Amygdala (tissue), 56 donors: ENCODE results near the gene IL1R2.

ENCODE experiments used
- DNase-seq, 56 donors: peaks; one replicate each; lab custom pipeline; 2025; lab: John Stamatoyannopoulos, UW

The IL1R2 gene, protein sequence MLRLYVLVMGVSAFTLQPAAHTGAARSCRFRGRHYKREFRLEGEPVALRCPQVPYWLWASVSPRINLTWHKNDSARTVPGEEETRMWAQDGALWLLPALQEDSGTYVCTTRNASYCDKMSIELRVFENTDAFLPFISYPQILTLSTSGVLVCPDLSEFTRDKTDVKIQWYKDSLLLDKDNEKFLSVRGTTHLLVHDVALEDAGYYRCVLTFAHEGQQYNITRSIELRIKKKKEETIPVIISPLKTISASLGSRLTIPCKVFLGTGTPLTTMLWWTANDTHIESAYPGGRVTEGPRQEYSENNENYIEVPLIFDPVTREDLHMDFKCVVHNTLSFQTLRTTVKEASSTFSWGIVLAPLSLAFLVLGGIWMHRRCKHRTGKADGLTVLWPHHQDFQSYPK

DNA sequence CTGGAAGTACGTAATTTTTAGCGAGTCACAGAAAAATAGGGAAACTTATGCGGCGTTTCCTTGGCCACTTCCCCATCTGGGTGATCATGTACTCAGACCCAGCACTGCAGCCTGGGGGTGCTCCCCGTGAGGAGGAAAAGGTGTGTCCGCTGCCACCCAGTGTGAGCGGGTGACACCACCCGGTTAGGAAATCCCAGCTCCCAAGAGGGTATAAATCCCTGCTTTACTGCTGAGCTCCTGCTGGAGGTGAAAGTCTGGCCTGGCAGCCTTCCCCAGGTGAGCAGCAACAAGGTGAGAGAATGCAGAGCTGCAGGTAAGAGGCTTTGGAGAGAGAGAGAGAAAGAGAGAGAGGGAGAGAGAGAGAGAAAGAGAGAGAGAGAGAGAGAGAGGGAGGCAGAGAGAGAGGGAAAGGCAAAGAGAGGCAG lies at the start of gene IL1R2:
Gene IL1R2 (plus strand): TSS at position 240 of the 425 bp plus-strand sequence. CDS start 16,616 bp downstream, outside the sequence.
- DNase-seq = no peak

DNA sequence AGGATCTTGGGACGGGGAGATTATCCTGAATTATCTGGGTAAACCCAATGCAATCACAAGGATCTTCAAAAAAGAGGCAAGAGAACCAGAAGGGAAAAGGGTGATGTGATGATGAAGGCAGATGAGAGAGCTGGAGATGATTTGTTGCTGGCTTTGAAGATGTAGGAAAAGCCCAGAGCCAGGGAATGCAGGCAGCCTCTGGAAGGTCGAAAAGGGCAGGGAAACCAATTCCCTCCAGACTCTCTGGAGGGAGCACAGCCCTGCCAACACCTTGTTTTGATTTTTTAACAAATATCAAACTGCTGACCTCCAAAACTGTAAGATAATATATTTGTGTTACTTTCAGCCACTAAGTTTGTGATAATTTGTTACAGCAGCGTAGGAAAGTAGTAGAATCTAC lies 48.9 kb upstream of the IL1R2 start:
- no peak for DNase-seq

DNA sequence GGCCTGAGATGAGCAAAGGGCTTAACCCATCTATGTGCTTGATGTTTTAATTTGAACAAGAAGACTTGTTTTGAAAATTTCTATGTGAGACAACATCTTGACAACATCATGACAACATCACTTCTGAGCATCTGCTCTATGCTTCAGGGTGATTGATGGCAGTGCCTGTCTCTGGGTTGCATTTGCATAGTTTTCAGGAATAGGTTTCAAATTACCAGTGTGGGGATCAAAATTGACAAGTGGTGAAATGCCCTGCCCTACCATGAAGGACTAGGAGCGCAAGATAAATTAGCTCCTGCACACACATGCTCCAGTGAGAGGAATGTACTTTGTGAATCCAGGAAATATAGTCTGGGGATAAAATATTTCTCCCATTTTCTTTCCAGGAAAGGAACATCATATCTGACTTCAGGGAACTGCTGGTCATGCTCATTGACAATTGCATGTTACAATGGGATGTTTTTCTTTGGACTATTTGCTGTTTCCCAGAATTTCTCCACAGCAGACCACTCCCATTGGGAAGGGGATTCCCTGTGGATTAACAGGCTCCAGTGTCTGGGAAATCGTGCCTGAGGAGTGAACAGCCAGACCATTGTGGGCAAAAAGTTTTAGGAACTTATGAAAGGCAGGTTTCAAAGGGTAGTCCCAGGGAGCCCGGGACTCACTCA lies 45.3 kb upstream of the IL1R2 start:
- DNase-seq = no peak

DNA sequence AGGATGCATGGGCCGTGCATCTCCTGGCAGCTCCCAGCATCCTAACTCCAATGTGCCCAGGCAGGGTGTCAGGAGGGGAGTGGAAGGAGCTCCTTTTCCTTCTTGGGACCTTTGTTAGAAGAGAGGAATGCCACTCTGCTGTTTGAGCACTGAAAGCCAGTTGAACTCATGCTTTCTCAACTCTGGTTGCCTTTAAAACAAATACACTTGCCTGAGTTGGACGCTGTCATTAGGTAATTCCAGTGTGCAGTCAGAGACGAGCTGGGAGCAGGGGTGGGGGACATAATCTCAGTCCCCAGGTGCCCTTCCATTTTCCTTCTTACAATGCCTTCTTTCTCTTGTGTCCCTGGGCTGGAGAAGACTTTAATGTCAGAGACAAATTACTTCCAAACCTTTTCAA lies 44.4 kb upstream of the IL1R2 start:
- no peak for DNase-seq

DNA sequence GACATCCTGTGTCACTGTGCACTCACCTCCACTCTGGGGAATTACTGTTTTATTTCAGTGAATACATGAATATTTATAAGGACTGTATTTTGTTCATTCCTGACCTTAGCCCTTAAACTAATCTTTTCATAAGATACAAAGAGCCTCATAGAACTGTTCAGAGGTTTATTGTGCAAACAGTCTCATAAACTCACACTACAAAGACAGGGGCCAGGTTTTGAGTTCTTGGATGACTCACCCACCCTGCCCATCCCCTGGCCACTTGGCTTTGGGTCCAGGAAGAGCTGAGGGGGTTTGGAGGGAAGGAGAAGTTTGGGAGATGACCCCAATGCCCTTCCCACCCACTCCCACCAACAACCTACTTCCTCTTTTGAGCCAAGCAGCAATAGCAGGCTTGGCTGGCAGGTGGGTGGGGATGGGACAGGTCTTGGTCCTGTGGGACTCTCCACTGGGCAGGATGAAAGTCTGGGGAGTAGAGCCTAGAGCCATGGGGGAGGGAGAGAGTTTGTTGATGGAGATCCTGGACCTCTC lies 43.1 kb upstream of the IL1R2 start:
- DNase-seq = no peak

DNA sequence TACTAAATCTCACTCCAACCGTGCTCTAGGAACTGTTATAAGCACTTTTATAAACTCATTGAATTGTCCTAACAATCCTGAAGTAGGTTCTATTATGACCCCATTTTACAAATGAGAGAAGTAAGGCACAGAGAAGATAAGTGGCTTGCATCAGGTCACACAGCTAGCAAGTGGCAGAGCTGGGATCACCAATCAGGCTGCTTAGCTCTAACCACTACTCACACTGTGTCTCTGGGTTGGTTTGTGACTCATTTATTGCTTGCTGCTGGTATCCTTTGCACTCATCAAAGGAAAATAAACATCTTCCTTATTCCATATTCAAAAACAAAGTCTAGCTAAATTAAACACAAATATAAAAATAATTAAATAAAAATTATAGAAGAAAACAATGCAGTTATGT lies 42.5 kb upstream of the IL1R2 start:
- no peak for DNase-seq

DNA sequence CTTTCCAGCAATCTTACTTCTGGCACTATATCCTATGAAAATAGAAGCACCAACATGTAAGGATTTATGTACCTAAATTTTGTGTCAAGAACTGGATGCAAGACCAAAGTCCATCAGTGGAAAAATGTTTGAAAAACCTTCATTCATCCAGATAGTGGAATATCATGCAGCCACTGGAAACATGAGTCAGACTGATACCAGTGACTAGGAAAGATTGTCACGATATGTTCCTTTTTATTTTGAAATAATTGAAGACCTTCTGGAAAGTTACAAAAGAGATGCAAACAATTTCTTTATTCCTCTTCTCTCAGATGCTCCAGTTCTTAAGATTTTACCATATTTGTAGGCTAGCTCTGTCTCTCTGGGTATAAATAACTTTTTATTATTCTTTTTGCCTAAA lies 40.5 kb upstream of the IL1R2 start:
- no peak for DNase-seq

DNA sequence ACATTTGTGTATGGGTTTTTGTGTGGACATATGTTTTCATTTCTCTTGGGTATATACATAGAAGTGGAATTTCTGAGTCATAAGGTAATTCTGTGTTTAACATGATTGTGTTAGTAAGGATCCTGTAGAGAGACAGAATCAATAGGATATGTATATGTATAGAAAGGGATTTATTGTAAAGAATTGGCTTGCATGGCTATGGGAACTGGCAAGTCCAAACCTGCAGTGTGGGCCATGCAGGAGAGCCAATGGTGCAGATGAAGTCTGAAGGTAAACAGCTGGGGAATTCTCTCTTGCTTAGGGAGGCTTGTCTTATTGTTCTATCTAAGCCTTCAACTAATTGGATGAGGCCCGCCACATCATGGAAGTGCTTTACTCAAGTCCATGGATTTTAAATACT lies 39.2 kb upstream of the IL1R2 start:
- DNase-seq = no peak

DNA sequence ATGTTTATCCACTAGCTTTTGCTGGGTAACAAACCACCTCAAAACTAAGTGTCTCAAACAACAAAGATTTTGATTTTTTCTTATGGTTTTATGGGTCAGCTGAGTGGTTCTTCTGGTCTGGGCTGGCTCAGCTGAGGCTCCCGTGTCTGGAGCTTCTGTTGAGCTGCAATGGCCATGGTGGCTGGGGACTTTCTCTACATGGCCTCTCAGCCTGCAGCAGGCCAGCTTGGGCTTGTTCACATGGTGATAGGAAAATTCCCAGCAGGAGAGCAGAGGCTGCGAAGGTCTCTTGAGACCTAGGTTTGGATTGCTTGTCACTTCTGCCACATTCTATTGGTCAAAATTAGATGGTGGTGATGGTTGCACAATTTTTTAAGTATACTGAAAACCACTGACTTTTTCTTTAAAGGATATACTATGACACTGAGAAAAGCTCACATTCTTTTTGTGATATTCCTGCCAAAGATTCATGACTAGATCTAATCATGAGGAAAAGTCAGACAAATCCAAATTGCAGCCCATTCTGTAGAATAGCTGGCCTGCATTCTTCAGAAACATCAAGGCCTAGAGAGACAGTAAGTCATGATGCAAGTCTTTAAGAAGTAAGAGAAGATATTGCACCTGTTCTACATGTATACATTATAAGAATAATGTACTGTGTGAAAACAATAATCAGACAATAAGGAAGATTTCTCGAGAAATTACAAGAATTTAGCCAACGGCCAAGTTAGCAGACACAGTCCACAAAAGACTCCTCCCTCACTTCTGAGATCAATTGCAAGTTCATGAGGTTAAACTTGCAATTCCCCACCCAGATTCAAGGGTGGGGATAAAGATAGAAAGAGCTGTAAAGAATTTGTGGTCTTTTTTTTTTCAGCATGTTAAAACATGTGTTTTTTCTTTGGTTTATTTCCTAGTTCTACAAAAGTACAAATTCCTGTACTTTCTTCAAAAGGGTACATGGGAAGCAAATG lies 35.0 kb upstream of the IL1R2 start:
- no peak for DNase-seq

DNA sequence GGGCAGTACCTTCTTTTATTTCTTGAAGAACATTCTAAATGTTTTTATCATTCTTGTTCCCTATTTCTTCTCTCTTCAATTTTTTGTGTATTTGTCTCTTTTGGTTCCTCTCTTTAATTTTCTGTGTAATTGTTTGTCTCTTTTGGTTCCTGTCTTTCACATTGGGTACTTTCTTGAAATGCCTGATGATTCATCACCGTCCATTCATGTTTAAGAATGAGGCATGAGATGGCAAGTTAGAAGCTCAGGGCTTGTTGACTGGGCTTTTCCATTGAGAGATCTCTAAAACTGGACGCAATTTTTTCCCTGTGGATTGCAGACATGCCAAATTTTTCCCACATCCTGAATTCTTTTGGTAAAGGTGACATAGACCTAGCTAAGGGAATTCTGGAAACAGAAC lies 33.7 kb upstream of the IL1R2 start:
- DNase-seq = no peak

DNA sequence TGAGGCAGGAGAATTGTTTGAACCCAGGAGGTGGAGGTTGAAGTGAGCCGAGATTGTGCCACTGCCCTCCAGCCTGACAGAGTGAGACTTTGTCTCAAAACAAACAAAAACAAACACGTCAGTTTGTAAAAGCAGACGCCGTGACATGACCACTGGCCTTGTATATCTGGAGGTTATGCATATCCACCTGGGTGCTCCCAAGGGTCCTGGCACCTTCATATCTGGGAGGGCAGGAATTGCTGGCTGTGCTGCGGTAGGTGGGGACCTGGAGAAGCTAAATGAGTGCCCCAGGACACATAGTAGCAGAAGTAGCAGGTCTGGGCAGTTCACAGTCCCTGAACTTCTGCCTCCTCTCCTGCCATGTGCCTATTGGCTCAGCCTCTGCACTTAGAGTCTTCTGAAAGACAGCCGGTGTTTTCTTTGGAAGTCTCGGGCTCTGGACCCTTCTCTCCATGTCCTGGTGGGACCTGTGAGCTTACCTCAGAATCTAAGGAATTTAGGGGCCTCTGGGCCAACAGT lies 30.9 kb upstream of the IL1R2 start:
- DNase-seq = peak in 1 of 56 donors; percentile 65

DNA sequence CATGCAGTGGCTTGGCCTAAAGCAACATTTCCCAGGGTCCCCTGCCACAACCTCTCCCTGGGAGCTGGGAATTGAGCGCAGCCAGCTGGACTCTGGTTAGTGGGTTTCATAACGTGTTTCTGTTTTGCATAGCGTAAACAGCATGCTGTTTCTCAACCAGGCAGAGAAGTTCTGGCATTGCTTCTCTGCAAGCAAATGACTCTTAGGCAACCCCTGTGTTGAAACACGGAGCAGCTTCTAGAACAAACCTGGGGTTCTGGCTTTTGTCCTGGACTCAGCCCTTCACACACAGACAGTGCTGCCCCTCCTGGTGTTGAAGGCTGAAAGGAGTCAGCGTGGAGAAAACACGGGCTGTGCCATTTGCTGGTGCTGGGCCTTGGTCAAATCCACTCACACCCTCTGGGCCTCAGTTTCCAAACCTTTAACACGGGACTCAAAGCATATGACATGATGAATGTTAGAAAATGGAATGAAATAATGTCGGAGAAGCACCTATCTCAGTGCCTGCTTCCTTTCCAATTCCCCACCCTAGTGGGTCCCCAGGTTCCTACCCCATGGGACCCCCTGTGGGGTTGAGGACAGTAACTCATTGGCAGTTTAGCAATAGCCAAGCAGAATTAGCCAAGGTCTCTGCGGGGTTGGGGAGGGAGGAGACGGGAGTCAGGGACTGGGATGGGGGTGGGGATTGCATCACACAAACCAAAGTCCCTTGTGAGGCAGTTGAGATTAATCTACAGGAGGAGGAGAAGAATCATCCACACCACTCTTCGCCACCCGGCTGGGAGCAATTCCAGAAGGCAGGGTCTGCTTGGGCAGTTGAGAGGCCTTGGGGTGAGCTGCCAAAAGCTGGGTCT lies 30.2 kb upstream of the IL1R2 start:
- DNase-seq = peak in 43 of 56 donors; percentile 3 to 77 (median 41)

DNA sequence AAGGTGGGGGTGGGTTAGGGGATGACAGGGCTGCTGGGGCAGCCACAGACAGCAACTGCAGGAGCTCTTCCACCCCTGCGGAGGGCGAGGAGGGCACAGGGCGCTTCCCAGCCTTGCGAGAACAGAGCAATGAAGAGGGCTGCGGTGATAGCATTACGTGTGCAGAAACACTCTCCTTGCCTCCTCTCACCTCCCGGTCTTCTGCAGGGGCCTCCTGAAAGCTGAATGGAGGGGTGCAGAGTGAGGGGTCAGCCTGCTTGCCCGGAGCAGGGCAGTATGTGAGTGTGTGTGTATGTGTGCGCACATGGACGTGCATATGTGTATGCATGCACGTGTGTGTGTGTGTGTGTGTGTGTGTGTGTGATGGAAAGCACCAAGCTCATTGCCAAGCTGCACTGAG lies 29.5 kb upstream of the IL1R2 start:
- DNase-seq = no peak

DNA sequence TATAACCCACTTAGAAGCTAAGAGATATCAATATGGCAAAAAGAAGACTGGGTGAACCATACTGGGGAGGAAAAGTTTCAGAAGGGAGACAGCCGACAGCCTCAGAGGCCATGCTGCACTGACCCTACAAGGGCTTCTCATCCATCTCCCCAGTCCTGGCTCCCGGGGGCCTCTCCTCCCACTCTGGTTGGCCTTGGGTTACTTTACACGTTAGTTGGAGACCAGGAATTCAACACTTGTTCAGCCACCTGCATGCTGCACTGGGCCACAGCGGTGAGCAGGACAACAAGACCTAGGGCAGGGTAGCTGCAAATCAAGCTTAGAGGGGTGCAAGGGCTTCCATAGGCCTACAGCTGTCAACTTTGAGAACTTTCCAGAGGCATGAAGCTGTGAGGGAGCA lies 28.6 kb upstream of the IL1R2 start:
- DNase-seq = no peak

DNA sequence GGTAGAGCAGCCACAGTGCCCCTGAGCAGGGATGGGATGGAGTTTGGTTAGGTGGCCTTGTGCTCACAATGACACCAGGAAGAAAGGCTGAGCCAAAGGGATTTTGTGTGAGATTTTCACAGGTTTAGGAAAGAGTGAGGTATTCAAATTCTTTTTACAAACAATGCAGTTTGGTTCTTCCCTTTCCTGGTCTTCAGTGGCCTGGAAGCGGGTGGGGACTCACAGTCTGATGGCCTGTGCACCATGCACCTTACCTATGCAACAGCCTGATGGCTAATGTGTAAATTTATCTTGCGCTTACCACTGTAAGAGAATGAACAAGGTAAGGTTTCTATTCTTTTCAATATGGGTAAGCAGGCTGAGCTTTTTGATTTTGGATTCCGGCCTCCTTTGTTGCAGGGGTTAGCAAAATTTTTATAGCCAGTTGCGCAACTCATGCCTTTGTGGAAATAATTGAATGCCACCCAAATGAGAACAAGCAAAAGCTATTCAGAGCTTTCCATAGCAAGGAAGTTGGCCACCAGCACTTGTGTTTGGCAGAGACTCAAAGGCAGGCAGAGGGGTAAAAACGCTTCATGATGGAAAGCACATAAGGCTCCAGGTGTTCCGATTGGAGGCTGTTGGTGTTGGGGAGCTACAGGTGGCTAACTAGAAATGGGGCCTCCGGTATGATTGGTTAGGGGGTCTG lies 23.8 kb upstream of the IL1R2 start:
- peak in 5 of 56 donors; percentile 6 to 24 (median 7) for DNase-seq

DNA sequence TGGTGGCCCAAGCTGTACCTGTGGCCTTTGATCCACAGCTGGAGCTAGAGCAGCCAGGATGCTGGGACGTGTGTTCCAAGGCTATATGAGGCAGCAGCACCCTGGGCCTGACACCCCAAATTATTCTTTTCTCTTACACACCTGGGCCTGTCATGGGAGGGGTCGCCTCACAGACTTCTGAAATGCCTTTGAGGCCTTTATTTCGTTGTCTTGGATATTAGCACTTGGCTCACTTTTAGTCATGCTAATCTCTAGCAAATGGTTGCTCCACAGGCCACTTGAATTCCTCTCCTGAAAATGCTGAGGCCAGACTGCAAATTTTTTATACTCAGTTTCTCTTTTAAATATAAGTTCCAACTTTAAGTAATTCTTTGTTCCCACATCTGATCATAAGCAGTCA lies 22.0 kb upstream of the IL1R2 start:
- DNase-seq = no peak

DNA sequence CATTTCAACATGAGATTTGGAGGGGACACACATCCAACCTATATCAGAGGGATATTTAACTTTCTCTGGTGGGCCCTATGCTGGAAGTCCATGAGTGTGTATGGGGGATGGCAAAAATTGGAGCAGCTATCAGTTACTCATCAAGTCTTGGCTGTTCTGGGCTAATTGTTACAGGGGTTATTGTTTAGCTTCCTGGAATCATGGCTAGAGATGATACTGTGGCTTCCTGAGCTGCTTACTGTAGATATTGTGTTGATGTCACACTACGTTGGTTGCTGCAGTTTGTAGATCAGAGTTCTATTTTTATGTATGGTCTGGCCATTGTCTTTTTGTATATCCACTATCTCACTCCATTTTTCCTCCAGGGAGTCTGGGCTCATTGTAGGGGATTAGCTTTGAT lies 20.9 kb upstream of the IL1R2 start:
- no peak for DNase-seq

DNA sequence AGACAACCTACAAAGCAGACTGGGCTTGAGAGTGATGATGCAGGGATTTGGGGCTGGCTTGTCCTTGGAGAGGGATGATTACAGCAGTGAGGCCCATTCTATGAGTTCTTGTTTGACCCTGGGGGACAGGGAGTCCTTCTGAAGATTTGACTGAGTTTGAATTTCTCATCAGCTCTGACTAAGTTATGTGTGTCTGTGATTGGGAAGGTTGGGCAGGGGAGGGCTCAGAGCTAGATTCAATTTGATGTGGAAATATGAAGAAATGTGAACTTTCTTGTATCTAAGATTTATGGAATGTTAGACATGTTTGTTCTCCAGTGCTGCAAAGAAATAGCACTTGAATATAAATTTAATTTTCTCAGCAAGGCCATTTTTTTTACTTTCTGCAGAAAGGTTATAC lies 19.9 kb upstream of the IL1R2 start:
- DNase-seq = no peak
